Activated naive CD4-positive, alpha-beta T cell treated with anti-CD3 and anti-CD28 coated beads for 36 hours (primary cell): Measurements from ENCODE around the gene PRKAR1A. TPM values are rescaled to one million over a fixed set of nuclear protein-coding genes. Genes with fewer than 3 reads are reported as not detected.

Experiments
- CTCF ChIA-PET: fragments of 350-600 bp; sonication (Branson Sonifier 250); formaldehyde crosslinking; loops from one replicate; lab custom pipeline; 2021; ENCODE audit warnings: antibody characterized with exemption; lab: Charles Lee
- DNase-seq: peaks from one replicate; pipeline ENCODE4 v3.0.0-alpha.2; 2020
- H3K27ac Mint-ChIP-seq: one replicate; pipeline ENCODE4 v1.8.0; 2021; ENCODE audit warnings: mild to moderate bottlenecking, mixed read lengths
- H3K27me3 Mint-ChIP-seq: one replicate; pipeline ENCODE4 v1.8.0; 2021; ENCODE audit warnings: low read depth, mixed read lengths
- H3K36me3 Mint-ChIP-seq: one replicate; pipeline ENCODE4 v1.8.0; 2021; ENCODE audit warnings: low read depth, mixed read lengths
- H3K4me1 Mint-ChIP-seq: one replicate; pipeline ENCODE4 v1.8.0; 2021; ENCODE audit warnings: low read depth, mixed read lengths
- H3K4me3 Mint-ChIP-seq: one replicate; pipeline ENCODE4 v1.8.0; 2021; ENCODE audit warnings: mild to moderate bottlenecking, moderate library complexity, mixed read lengths
- H3K9me3 Mint-ChIP-seq: one replicate; pipeline ENCODE4 v1.8.0; 2021; ENCODE audit warnings: mixed read lengths
- intact Hi-C: fragments of 100-400 bp; cut with micrococcal nuclease; formaldehyde crosslinking; loops from one replicate; pipeline ENCODE4 v1.15.1; 2023
- total RNA-seq, 2 experiments: library from RNA; stranded (reverse); gene quantifications; one replicate each; pipeline ENCODE4 v1.2.3, GENCODE V29; 2021

The PRKAR1A gene
- total RNA-seq, 2 experiments from 2014 or later: 151 TPM

GRCh38 chr17:68533887-68534694, 21.9 kb downstream of the PRKAR1A start:
- CTCF ChIA-PET: interaction anchor here (0.6 to 1.6 kb wide), 8 partner anchors 23 to 1616 kb away, joined by 3 to 8 read pairs (median 3); no protein-coding TSS in a partner anchor
- DNase-seq: no peak
- Mint-ChIP-seq H3K27me3 (no peaks in the 10 kb centered on the region), H3K4me3 (no peak overlapping the region), H3K36me3 (peaks cover 22% of the 10 kb centered on the region), H3K27ac (no peak overlapping the region), H3K4me1 (peaks cover 13% of the 10 kb centered on the region), H3K9me3 (no peaks in the 10 kb centered on the region)
- intact Hi-C loops: loop anchor here (1.0 to 10.0 kb wide), 4 partner anchors 21 to 711 kb away; no protein-coding TSS in a partner anchor

- CTCF ChIA-PET: interaction anchor here (0.7 to 1.6 kb wide), 5 partner anchors 24 to 785 kb away, joined by 3 to 8 read pairs (median 4); no protein-coding TSS in a partner anchor
- H3K27me3 Mint-ChIP-seq: no peaks in the 10 kb centered on the region
- peaks cover 13% of the 10 kb centered on the region for H3K4me1 Mint-ChIP-seq
- no peak overlapping the region for H3K4me3 Mint-ChIP-seq
- DNase-seq: no peak
- H3K9me3 Mint-ChIP-seq: no peaks in the 10 kb centered on the region
- intact Hi-C loops: loop anchor here (1.0 to 10.0 kb wide), 4 partner anchors 21 to 710 kb away; no protein-coding TSS in a partner anchor
- H3K36me3 Mint-ChIP-seq: peaks cover 21% of the 10 kb centered on the region
- H3K27ac Mint-ChIP-seq: peak overlapping the region; percentile 9
Observed at GRCh38 chr17:68534695-68535088, 22.5 kb downstream of the PRKAR1A start.

- peaks cover 13% of the 10 kb centered on the region for H3K4me1 Mint-ChIP-seq
- no peak overlapping the region for H3K4me3 Mint-ChIP-seq
- CTCF ChIA-PET: no interaction called here
- intact Hi-C loops: loop anchor here (2.0 to 10.0 kb wide), 2 partner anchors 225 to 709 kb away; no protein-coding TSS in a partner anchor
- H3K9me3 Mint-ChIP-seq: no peaks in the 10 kb centered on the region
- H3K36me3 Mint-ChIP-seq: peaks cover 16% of the 10 kb centered on the region
- DNase-seq: no peak
- no peaks in the 10 kb centered on the region for H3K27me3 Mint-ChIP-seq
- H3K27ac Mint-ChIP-seq: peak overlapping the region; percentile 8
Observed at GRCh38 chr17:68535922-68536321, 23.7 kb downstream of the PRKAR1A start.

GRCh38 chr17:68539548-68540467, 27.6 kb downstream of the PRKAR1A start:
- H3K4me3 Mint-ChIP-seq: no peak overlapping the region
- DNase-seq: no peak
- peaks cover 3% of the 10 kb centered on the region for H3K4me1 Mint-ChIP-seq
- CTCF ChIA-PET: interaction anchor here (0.6 kb wide), 1 partner anchor 529 kb away, joined by 3 read pairs; no protein-coding TSS in a partner anchor
- intact Hi-C loops: loop anchor here (10.0 kb wide), 1 partner anchor 705 kb away; no protein-coding TSS in a partner anchor
- H3K27me3 Mint-ChIP-seq: no peaks in the 10 kb centered on the region
- H3K9me3 Mint-ChIP-seq: no peaks in the 10 kb centered on the region
- H3K36me3 Mint-ChIP-seq: peaks cover 9% of the 10 kb centered on the region
- no peak overlapping the region for H3K27ac Mint-ChIP-seq

GRCh38 chr17:68540981-68541380, 28.8 kb downstream of the PRKAR1A start:
- intact Hi-C loops: no loop called here
- CTCF ChIA-PET: no interaction called here
- H3K4me3 Mint-ChIP-seq: no peak overlapping the region
- no peaks in the 10 kb centered on the region for H3K27me3 Mint-ChIP-seq
- peaks cover 4% of the 10 kb centered on the region for H3K36me3 Mint-ChIP-seq
- no peaks in the 10 kb centered on the region for H3K4me1 Mint-ChIP-seq
- no peak overlapping the region for H3K27ac Mint-ChIP-seq
- no peaks in the 10 kb centered on the region for H3K9me3 Mint-ChIP-seq
- DNase-seq: no peak

- H3K27me3 Mint-ChIP-seq: no peaks in the 10 kb centered on the region
- no peak for DNase-seq
- CTCF ChIA-PET: interaction anchor here (1.0 kb wide), 1 partner anchor 12 kb away, joined by 3 read pairs; no protein-coding TSS in a partner anchor
- H3K4me1 Mint-ChIP-seq: no peaks in the 10 kb centered on the region
- H3K9me3 Mint-ChIP-seq: peaks cover 5% of the 10 kb centered on the region
- H3K27ac Mint-ChIP-seq: no peak overlapping the region
- no peak overlapping the region for H3K4me3 Mint-ChIP-seq
- intact Hi-C loops: no loop called here
- peaks cover 2% of the 10 kb centered on the region for H3K36me3 Mint-ChIP-seq
Observed at GRCh38 chr17:68541816-68542215, 29.6 kb downstream of the PRKAR1A start.

GRCh38 chr17:68542698-68543463, 30.7 kb downstream of the PRKAR1A start:
- peaks cover 2% of the 10 kb centered on the region for H3K36me3 Mint-ChIP-seq
- CTCF ChIA-PET: no interaction called here
- H3K4me3 Mint-ChIP-seq: no peak overlapping the region
- intact Hi-C loops: no loop called here
- no peak overlapping the region for H3K27ac Mint-ChIP-seq
- no peak for DNase-seq
- peaks cover 6% of the 10 kb centered on the region for H3K9me3 Mint-ChIP-seq
- no peaks in the 10 kb centered on the region for H3K4me1 Mint-ChIP-seq
- H3K27me3 Mint-ChIP-seq: no peaks in the 10 kb centered on the region

- Mint-ChIP-seq H3K27me3 (no peaks in the 10 kb centered on the region), H3K4me1 (no peaks in the 10 kb centered on the region), H3K4me3 (no peak overlapping the region), H3K9me3 (peaks cover 6% of the 10 kb centered on the region), H3K27ac (no peak overlapping the region), H3K36me3 (peaks cover 2% of the 10 kb centered on the region)
- CTCF ChIA-PET: no interaction called here
- intact Hi-C loops: no loop called here
- no peak for DNase-seq
Observed at GRCh38 chr17:68544111-68544915, 32.1 kb downstream of the PRKAR1A start.

GRCh38 chr17:68556551-68556950, 44.3 kb downstream of the PRKAR1A start:
- intact Hi-C loops: no loop called here
- peaks cover 1% of the 10 kb centered on the region for H3K4me1 Mint-ChIP-seq
- H3K36me3 Mint-ChIP-seq: no peaks in the 10 kb centered on the region
- no peaks in the 10 kb centered on the region for H3K9me3 Mint-ChIP-seq
- H3K27me3 Mint-ChIP-seq: no peaks in the 10 kb centered on the region
- CTCF ChIA-PET: no interaction called here
- no peak for DNase-seq
- H3K4me3 Mint-ChIP-seq: no peak overlapping the region
- no peak overlapping the region for H3K27ac Mint-ChIP-seq

GRCh38 chr17:68559316-68559715, 47.1 kb downstream of the PRKAR1A start:
- H3K27me3 Mint-ChIP-seq: no peaks in the 10 kb centered on the region
- no peaks in the 10 kb centered on the region for H3K36me3 Mint-ChIP-seq
- H3K4me1 Mint-ChIP-seq: no peaks in the 10 kb centered on the region
- no peak overlapping the region for H3K27ac Mint-ChIP-seq
- CTCF ChIA-PET: no interaction called here
- intact Hi-C loops: no loop called here
- H3K4me3 Mint-ChIP-seq: no peak overlapping the region
- no peak for DNase-seq
- no peaks in the 10 kb centered on the region for H3K9me3 Mint-ChIP-seq
